ENCODE data around the gene UGT8.

- no peak for TF ChIP-seq CTCF (IDR thresholded peaks at IDR 0.05)
- no peak for TF ChIP-seq POLR2A (IDR thresholded peaks at IDR 0.05)
Observed at GRCh38 chr4:114549638-114550037, 49.0 kb upstream of the UGT8 start.
